H1 (cell line): Measurements from ENCODE around the gene ECPAS.

ENCODE experiments used
- KDM5A ChIP-seq: fragments of 200-600 bp; IDR thresholded peaks from 2 replicates; pipeline ENCODE4 v1.7.1; 2012; ENCODE audit warnings: mild to moderate bottlenecking, low read length, inconsistent platforms, mixed read lengths
- SP2 ChIP-seq: IDR thresholded peaks from 2 replicates; pipeline ENCODE4 v1.6.1; 2012; ENCODE audit warnings: mild to moderate bottlenecking, low read length, inconsistent platforms

DNA sequence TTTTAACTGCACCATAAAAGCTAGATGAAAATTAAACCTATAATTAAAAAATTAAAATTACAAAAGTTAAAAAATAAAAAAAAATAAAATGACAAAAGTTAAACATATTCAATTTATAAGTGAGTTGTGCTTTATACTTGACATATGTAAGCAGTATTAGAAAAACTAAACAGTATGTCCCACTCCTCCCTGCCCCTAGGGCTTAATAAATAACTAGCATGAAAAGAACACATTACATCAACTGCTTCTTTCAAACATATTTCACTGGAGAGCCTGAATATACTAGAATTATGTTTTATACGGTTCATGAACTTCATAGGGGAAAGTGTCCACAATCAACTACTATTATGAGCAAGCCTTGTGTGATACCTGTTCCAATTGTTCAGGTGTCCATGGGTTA is 47.6 kb downstream of the ECPAS start:
- TF ChIP-seq KDM5A: no peak
- no peak for TF ChIP-seq SP2
